MG63 (cell line): ENCODE results near the gene GGT6. TPM values are rescaled to one million over a fixed set of nuclear protein-coding genes. Genes with fewer than 3 reads are reported as not detected.
A peak's percentile ranks its signal among the peaks of the same experiment; 100 is the strongest.
"Not testable (repeated sequence)": the region's sequence is repeated elsewhere in the genome, so short reads cannot be mapped to it uniquely, and the experiment has no call there.

ENCODE experiments used
- DNase-seq: peaks from one replicate; pipeline ENCODE4 v3.0.0-alpha.2; 2020
- H3K27me3 ChIP-seq: fragments of 250-450 bp; sonication (Bioruptor Pico); 2 replicates; pipeline ENCODE4 v1.5.1; 2020; ENCODE audit warnings: mild to moderate bottlenecking, moderate library complexity
- H3K36me3 ChIP-seq: fragments of 250-450 bp; sonication (Bioruptor Pico); 2 replicates; pipeline ENCODE4 v1.5.1; 2020; ENCODE audit warnings: mild to moderate bottlenecking, moderate library complexity
- H3K4me3 ChIP-seq: fragments of 250-450 bp; sonication (Bioruptor Pico); 2 replicates; pipeline ENCODE4 v1.5.1; 2020; ENCODE audit warnings: mild to moderate bottlenecking, moderate library complexity
- H3K9me3 ChIP-seq: fragments of 250-450 bp; sonication (Bioruptor Pico); 2 replicates; pipeline ENCODE4 v1.5.1; 2020; ENCODE audit warnings: mild to moderate bottlenecking, moderate library complexity
- total RNA-seq: library from RNA; depleted of rRNA; stranded (reverse); fragments of >200 nt; shearing (Covaris generic); gene quantifications from 2 replicates; pipeline ENCODE4 v1.2.3, GENCODE V29; 2014; ENCODE audit warnings: low replicate concordance

Gene GGT6
- total RNA-seq, 1 experiment from 2014 or later = not detected

DNA sequence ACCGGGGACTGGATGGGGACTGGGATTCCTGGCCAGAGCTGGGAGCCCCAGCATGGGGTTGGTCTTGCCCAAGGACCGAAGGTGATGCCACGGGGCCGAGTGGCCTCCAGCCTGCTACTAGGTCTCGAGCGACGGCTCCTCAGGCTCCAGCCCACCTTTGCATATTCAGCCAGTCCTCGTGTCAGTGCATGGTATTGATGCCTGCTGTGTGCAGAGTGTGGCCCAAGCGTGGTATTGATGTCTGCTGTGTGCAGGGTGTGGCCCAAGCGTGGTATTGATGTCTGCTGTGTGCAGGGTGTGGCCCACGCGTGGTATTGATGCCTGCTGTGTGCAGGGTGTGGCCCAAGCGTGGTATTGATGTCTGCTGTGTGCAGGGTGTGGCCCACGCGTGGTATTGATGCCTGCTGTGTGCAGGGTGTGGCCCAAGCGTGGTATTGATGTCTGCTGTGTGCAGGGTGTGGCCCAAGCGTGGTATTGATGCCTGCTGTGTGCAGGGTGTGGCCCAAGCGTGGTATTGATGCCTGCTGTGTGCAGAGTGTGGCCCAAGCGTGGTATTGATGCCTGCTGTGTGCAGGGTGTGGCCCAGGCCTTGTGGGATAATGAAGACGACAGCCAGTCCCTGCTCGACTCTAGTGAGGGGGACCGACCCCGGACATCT, 35.4 kb upstream of the GGT6 start:
- not testable (repeated sequence) for H3K36me3 ChIP-seq, H3K9me3 ChIP-seq, H3K27me3 ChIP-seq, DNase-seq, H3K4me3 ChIP-seq

DNA sequence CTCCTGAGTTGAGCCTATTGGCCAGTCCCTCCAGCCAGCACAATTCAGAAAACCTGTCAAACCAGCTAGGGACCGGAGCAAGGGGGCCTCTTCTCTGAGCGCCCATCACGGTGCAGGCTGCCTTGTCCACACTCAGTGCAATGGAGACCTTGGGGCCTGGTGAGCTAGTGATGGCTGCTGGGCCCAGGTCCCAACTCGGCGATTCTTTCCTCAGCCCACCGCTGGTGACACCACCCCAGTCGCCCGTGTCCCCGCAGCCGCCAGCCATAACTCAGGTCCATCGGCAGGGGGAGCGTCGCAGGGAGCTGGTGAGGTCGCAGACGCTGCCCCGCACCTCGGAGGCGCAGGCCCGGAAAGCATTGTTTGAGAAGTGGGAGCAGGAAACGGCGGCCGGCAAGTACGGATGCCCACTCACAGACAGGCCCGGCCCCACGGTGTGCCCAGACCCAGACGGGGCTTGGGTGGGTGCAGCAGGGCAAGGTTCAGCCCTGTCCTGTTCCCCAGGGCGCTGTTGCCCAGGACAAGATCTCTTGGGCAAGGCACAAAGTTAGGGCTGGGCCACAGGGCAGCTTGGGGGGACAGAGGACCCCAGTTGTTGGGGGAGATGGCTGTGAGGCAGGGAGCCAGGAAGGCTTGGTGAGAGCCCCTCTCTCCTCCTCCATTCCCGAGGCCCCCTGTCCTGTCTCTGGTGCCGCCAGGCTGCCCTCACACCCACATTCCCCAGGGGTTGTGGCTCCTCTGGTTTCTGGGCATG, 34.7 kb upstream of the GGT6 start:
- no peaks in the 10 kb centered on the region for H3K9me3 ChIP-seq
- no peaks in the 10 kb centered on the region for H3K36me3 ChIP-seq
- no peaks in the 10 kb centered on the region for H3K27me3 ChIP-seq
- DNase-seq = no peak
- H3K4me3 ChIP-seq = no peak overlapping the region

DNA sequence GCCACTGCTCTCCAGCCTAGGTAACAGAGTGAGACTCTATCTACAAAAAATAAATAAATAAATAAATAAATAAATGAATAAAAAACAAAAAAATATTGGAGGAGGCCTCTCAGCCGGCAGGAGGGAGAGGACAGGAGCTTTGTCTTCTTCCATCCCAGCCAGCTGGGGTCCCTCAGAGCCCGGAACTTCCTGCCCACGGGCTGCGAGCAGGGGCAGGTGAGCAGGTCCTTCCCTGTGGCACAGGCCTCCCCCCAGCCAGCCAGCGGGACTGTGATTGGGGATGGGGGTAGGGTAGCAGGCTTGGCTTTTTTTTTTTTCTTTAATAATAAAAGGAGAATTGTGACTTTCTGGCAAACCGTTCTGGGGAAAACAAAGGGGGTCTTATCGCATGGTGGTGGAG, 34.0 kb upstream of the GGT6 start:
- H3K27me3 ChIP-seq = no peaks in the 10 kb centered on the region
- DNase-seq = no peak

DNA sequence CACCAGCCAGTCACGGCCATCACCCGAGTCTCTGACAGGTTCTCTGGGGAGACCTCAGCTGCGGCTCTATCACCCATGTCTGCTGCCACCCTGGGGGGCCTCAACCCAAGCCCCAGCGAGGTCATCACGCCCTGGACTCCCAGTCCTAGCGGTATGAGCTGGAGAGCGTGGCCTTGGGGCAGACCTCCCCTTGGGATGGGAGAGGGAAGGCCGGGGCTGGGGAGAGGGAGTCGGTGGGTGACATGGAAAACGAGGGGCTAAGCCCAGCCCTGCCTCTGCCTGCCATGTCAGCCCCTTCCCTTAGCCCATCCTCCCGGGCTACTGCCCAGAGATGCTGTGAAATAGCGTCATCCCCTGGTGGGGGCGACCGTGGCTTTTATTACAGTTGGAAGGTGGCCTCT, 32.6 kb upstream of the GGT6 start:
- H3K36me3 ChIP-seq = no peaks in the 10 kb centered on the region

More for the DNA sequence above, 34.0 kb upstream of the GGT6 start:
- Histone ChIP-seq H3K9me3 (no peaks in the 10 kb centered on the region), H3K4me3 (no peak overlapping the region), H3K36me3 (no peaks in the 10 kb centered on the region)

DNA sequence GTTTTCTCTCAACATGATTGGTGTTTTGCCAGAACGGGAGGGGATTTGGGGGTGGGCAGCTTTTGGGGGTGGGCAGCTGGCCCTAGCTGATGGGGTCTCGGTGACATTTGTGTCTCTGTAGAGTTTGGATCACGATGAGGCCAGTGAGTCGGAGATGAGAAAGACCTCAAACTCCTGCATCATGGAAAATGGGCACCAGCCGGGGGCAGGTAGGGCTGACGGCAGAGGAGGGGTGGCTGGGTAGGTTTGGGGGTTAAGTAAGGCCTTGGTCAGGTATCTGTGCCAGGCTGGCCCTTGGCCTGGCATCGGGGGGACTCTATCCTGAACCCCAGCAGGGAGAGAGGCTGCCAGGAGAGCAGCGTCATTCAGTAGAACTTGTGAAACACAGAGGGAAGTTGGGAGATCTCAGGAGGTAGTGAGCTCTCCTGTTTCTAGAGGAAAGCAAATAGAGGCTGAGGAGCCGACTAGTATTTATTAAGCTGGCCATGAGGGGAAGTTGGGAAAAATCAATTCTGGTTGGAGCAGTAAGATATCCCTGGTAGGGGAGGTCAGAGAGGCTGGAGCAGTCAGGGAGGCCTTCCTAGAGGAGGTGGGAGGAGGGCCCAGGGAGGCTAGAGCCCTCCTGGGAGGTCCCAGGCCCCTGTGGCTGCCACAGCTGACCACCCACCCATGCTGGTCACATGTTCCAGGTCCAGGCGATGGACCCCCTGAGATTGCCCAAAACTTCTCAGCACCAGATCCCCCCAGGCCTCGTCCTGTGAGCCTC, 32.0 kb upstream of the GGT6 start:
- Histone ChIP-seq H3K27me3 (no peaks in the 10 kb centered on the region), H3K9me3 (no peaks in the 10 kb centered on the region), H3K36me3 (no peaks in the 10 kb centered on the region), H3K4me3 (no peak overlapping the region)
- no peak for DNase-seq

More for the DNA sequence above, 32.6 kb upstream of the GGT6 start:
- DNase-seq = no peak
- no peak overlapping the region for H3K4me3 ChIP-seq
- H3K9me3 ChIP-seq = no peaks in the 10 kb centered on the region
- no peaks in the 10 kb centered on the region for H3K27me3 ChIP-seq

DNA sequence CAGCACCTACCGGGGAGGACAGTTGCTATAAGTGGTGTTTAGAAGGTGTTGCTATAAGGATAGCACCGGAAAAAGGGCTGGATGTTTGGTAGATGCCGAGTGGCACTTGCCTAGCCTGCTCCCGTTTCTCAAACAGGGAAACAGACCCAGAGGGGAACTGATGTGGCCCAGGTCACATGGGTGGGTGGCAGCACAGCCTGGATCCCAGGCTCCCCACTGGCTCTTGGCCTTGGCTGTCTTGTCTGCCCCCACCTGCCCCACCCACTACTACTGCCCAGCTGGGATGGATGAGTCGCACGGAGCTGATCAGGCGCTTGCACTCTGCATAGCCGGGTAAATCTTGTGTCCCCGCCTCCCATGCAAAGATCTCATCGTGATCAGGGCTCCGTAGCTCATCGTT, 31.2 kb upstream of the GGT6 start:
- H3K27me3 ChIP-seq = no peaks in the 10 kb centered on the region
- H3K36me3 ChIP-seq = no peaks in the 10 kb centered on the region
- H3K9me3 ChIP-seq = no peaks in the 10 kb centered on the region
- H3K4me3 ChIP-seq = no peak overlapping the region
- peak; percentile 53 for DNase-seq

DNA sequence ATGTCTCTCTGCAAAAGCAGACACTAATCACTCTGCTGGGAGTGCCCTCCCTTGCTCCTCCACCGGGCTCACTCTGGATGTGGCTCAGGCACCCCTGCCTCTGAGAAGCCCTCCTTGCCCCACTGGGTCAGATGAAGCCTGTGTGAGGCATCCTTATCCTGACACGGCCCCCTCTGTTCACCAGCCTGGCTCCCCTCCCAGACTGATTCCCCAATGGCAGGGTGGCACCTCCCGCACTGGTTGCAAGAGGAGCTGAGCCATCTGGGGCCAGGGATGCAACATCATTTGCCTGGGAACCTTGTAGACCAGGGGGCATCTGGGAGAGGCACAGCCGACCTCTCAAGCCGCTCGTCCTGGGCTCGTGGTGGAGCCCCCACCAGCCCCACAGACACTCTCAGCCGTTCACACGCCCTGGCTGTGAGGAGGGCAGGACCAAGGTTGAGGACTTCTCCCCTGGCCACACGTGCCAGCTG, 30.6 kb upstream of the GGT6 start:
- no peak overlapping the region for H3K4me3 ChIP-seq
- DNase-seq = no peak
- H3K36me3 ChIP-seq = no peaks in the 10 kb centered on the region
- no peaks in the 10 kb centered on the region for H3K9me3 ChIP-seq
- no peaks in the 10 kb centered on the region for H3K27me3 ChIP-seq

DNA sequence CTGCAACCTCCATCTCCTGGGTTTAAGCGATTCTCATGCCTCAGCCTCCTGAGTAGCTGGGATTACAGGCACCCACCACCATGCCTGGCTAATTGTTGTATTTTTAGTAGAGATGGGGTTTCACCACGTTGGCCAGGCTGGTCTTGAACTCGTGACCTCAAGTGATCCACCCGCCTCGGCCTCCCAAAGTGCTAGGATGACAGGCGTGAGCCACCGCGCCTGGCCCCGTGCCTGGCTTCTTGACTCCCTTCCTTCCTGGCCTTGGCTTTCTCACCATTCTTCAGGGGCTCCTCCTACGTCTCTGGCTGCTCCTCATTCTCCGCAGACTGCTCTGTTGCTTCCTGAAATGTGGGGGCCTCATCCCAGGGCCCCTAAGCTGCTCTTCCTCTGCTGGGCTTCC, 29.7 kb upstream of the GGT6 start:
- H3K4me3 ChIP-seq, DNase-seq, H3K9me3 ChIP-seq, H3K27me3 ChIP-seq, H3K36me3 ChIP-seq: not testable (repeated sequence)

DNA sequence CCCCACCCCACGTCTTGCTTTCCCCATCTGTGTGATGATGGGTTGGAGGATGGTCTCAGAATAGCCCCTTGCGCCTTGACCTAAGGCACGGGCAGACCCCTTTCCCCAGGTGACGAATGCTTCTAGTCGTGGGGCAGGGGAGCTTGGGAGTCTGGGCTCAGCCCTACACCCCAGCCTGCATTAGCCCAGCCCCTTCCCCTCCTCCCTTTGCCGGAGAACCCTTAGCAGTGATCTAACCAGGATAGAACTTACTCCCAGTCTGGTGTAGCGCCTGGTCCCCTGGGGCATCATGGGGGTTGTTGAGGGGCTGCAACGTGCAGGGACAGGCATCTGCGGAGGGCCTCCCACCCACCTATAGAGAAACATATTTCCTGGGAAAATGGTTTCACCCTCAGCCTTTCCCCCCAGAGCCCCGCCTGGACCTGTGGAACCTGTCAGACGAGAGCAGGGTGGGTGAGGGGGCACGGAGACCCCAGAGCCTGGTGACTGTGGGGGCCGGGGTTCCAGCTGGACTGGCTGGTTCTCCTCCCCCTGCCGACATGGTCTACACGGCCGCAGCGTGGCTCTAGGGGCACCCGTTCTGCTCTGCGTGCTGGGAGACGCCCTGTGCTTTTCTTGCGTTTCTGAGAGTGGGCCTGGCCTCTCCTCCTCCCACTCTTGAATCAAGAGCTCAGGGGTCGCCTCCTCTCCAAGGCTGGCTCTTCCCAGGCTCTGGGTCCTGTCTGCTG, 28.7 kb upstream of the GGT6 start:
- peaks cover 2% of the 10 kb centered on the region; the same call in 1 of the 2 replicates for H3K27me3 ChIP-seq
- no peaks in the 10 kb centered on the region for H3K36me3 ChIP-seq
- no peak for DNase-seq
- no peak overlapping the region for H3K4me3 ChIP-seq
- no peaks in the 10 kb centered on the region for H3K9me3 ChIP-seq

DNA sequence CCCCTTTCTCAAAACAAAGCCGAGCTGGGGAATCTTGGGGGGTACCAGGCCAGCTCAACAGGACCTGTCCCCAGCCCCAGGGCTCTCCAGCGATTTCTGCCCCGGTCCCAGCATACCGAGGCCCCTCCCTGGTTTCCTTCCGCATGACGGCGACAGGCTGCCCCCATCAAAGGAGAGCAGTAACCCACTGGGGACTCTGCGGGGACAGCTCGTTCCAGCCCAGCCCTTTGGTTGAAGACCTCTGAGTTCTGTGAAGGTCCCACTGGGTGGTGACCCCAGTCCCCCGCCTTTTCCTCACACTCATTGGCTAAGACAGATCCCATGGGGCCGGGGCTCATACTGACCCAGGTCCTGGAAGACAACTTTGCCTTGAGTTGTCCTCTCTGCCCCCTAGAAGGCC, 28.0 kb upstream of the GGT6 start:
- Histone ChIP-seq H3K27me3 (peaks cover 9% of the 10 kb centered on the region; the same call in 1 of the 2 replicates), H3K36me3 (no peaks in the 10 kb centered on the region), H3K9me3 (no peaks in the 10 kb centered on the region), H3K4me3 (no peak overlapping the region)
- DNase-seq = no peak

DNA sequence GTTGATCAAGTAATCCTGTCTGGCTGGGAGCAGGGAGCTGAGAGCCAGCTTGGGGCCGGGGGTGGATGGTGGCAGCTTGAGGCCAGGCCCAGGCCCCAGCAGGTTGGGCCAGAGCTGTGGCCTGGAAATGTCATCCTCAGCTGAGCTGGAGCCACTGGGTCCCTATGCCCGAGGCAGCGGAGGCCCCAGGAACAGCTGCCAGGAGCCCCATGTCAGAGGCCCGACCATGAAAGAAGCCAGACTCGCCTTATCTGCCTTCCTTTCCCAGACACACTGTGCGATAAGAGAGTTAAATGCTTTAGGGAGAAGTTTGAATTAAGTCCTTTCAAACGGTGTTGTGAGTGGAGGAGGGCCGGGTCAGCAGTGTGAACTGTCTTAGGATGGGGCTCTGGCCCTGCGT, 27.4 kb upstream of the GGT6 start:
- Histone ChIP-seq H3K9me3 (no peaks in the 10 kb centered on the region), H3K36me3 (no peaks in the 10 kb centered on the region), H3K4me3 (no peak overlapping the region), H3K27me3 (peaks cover 11% of the 10 kb centered on the region; the same call in 1 of the 2 replicates)
- no peak for DNase-seq

DNA sequence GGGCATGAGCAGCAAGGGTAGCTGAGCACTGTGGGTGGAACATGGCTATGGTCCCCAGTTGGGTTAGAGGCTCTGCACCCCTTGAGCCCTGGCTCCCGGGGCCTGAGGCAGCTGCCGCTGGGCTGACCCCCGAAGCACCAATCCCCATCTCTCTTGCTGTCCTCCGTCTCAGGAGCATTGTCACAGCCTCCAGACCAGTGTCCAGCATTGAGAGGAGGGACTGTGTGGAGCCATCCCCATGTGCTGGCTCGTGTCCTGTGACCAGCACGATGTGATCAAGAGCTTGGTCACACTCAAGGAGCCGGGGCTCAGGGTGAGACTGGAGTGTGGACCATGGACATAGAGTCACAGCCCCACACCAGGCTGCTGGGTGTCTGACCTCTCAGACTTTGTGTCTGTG, 26.8 kb upstream of the GGT6 start:
- DNase-seq = no peak
- no peaks in the 10 kb centered on the region for H3K9me3 ChIP-seq
- H3K27me3 ChIP-seq = peaks cover 11% of the 10 kb centered on the region; the same call in 1 of the 2 replicates

DNA sequence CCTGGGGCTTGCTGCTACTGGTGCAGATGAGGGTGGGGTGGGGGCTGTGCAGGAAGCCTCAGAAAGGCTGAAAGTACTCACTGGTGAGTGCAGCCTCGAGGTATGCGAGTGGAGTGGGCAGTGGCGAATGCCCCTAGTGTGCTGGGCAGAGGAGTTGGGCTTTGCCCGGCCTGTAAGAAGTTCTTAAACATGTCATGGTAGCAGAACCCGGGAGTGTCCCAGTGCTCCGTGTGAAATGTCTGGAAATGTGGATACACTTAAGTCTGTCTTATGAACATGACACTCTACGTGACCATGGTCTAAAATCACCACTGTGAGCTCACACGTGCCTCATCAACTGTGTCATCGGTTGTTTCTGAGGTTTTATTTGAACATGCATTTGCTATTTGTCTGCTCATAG, 25.7 kb upstream of the GGT6 start:
- no peaks in the 10 kb centered on the region for H3K36me3 ChIP-seq
- H3K9me3 ChIP-seq = no peaks in the 10 kb centered on the region
- H3K27me3 ChIP-seq = peaks cover 11% of the 10 kb centered on the region; the same call in 1 of the 2 replicates
- DNase-seq = no peak
- no peak overlapping the region for H3K4me3 ChIP-seq

More for the DNA sequence above, 26.8 kb upstream of the GGT6 start:
- H3K4me3 ChIP-seq = no peak overlapping the region
- no peaks in the 10 kb centered on the region for H3K36me3 ChIP-seq

DNA sequence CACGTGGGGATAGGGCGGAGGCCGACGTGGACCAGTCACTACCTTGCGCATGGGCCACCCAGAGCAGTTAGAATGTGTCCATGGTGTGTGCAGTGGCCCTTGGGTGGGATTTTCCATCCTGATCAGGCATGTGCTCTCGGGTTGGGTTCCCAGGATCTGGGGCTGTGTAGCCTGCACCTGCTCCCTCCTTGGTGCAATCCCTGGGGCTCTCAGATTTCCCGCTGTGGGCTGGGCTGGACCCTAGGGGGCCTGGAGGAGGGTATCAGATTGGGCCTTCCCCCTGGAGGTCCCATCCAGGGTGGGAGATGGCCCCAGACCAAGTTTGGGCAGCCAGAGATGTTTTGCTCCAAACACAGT, 25.2 kb upstream of the GGT6 start:
- H3K9me3 ChIP-seq = no peaks in the 10 kb centered on the region
- H3K4me3 ChIP-seq = no peak overlapping the region
- H3K27me3 ChIP-seq = peaks cover 11% of the 10 kb centered on the region; the same call in 1 of the 2 replicates
- DNase-seq = no peak
- no peaks in the 10 kb centered on the region for H3K36me3 ChIP-seq

DNA sequence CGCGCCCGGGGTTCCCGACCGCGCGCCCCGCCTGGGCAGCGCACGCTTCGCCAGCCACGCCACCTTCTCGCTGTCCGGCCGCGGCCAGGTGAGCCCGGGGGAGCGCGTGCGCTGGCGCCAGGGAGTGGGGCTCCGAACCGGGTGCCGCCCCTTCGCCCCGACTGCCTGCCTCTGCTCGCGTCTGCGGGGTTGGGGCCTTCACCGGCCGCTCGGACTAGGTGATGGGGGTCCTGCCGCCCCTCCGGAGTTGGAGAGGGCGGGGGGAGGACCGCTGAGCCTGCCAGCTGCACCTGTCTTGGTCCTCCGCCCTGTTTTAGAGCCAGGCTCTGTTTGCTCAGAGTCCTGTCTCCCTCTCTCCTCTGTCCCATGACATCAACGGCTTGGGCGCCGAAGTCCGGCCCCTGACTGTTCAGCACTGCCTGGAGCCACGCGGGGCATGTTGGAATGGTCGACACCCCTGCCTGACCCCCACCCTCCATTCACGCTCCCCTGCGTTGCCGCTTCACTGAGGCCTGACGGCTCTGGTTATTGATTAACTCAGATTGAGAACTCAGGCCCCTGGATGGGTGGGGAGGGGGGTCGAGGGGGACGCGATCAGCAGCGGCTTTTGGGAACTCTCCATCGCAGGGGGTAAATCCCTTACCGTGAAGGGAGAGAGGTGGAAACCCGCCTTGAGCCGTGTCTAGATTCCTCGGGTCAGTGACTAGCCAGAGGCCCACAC, 24.7 kb upstream of the GGT6 start:
- no peaks in the 10 kb centered on the region for H3K36me3 ChIP-seq
- DNase-seq = no peak
- H3K4me3 ChIP-seq = no peak overlapping the region
- no peaks in the 10 kb centered on the region for H3K9me3 ChIP-seq
- H3K27me3 ChIP-seq = peaks cover 11% of the 10 kb centered on the region; the same call in 1 of the 2 replicates
